ENCODE measurements around the gene HAVCR1.

DNA sequence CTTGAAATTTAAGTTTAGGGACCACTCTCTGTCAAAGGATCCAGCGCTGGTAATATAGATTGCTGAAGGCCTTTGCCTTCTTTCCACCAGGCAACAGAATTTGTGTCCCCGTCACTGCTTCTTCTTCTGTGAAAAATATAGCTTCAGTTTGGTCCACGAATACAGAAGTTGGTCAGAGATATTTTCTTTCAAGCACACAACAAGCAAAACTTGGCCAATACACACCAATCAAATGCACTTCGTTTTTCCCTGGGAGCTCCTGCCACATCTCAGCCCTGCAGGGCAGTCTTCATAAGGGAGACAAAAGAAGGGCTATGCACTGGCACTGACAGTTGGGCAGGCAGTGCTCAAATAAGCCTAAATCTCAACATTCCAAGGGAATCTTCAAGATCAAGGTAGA, 27.0 kb upstream of the HAVCR1 start:
- TF ChIP-seq, protein P1, sequence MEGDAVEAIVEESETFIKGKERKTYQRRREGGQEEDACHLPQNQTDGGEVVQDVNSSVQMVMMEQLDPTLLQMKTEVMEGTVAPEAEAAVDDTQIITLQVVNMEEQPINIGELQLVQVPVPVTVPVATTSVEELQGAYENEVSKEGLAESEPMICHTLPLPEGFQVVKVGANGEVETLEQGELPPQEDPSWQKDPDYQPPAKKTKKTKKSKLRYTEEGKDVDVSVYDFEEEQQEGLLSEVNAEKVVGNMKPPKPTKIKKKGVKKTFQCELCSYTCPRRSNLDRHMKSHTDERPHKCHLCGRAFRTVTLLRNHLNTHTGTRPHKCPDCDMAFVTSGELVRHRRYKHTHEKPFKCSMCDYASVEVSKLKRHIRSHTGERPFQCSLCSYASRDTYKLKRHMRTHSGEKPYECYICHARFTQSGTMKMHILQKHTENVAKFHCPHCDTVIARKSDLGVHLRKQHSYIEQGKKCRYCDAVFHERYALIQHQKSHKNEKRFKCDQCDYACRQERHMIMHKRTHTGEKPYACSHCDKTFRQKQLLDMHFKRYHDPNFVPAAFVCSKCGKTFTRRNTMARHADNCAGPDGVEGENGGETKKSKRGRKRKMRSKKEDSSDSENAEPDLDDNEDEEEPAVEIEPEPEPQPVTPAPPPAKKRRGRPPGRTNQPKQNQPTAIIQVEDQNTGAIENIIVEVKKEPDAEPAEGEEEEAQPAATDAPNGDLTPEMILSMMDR (conservative IDR thresholded peaks at IDR 0.05), result no peak
- TF ChIP-seq ZFX (IDR thresholded peaks at IDR 0.05), result no peak

All from C4-2B (cell line).